Measurements from ENCODE around the gene SEC61A2. TPM values are rescaled to one million over a fixed set of nuclear protein-coding genes. Genes with fewer than 3 reads are reported as not detected.

Gene SEC61A2
- total and polyA plus RNA-seq, 2 of the 4 experiments (the other 2 are of a cell fraction) = 6.8 to 10.3 TPM

GRCh38 chr10:12212454-12212853 is 83.0 kb downstream of the SEC61A2 start:
- Histone ChIP-seq H3K27me3 (ENCODE audit: control insufficient read depth, insufficient read depth, low read length) (no peaks in the 10 kb centered on the region), H4K91ac (ENCODE audit: insufficient read depth, low read depth, low read length) (no peak overlapping the region), H4K20me1 (ENCODE audit: insufficient read depth, low read length) (peaks cover 6% of the 10 kb centered on the region; the same call in 1 of the 2 replicates), H4K5ac (ENCODE audit: low read depth, low read length) (no peak overlapping the region), H4K8ac (ENCODE audit: low read depth in 2 of 2, low read length in 2 of 2) (no peak overlapping the region), H3K56ac (ENCODE audit: extremely low read depth, insufficient read depth, low read length) (no peak overlapping the region), H3K36me3 (ENCODE audit: control insufficient read depth, insufficient read depth, low read length) (peaks cover 38% of the 10 kb centered on the region), H3K4me3 (ENCODE audit: insufficient read depth, low read depth, low read length) (no peak overlapping the region), H2BK20ac (ENCODE audit: low read depth, low read length) (no peak overlapping the region), H3K23ac (ENCODE audit: low read depth, low read length) (no peak overlapping the region), H3K18ac (ENCODE audit: low read depth, low read length) (no peak overlapping the region), H3K4ac (ENCODE audit: low read depth, low read length) (no peak overlapping the region), H2AFZ (replicated peaks; ENCODE audit: low read length, poor library complexity) (no peak overlapping the region), H3K79me1 (ENCODE audit: low read depth in 1 of 2, low read length in 2 of 2) (peaks cover 30 to 36% of the 10 kb centered on the region in 2 experiments), H3K4me2 (ENCODE audit: low read depth, low read length) (no peak overlapping the region), H2AK5ac (ENCODE audit: low read depth, low read length) (no peak overlapping the region), H2BK15ac (ENCODE audit: low read depth, low read length) (no peak overlapping the region), H3K9ac (ENCODE audit: low read depth, low read length) (no peak overlapping the region), H3K14ac (replicated peaks; ENCODE audit: low read depth, low read length) (no peak overlapping the region), H2BK5ac (ENCODE audit: low read depth, low read length, poor library complexity, severe bottlenecking) (no peak overlapping the region), H3K9me3 (ENCODE audit: control insufficient read depth, insufficient read depth, low read length) (no peaks in the 10 kb centered on the region), H2BK120ac (ENCODE audit: low read depth, low read length) (no peak overlapping the region), H2AK9ac (replicated peaks; ENCODE audit: low read depth, low read length, poor library complexity) (no peak overlapping the region), H3K4me1 (ENCODE audit: control insufficient read depth, insufficient read depth, low read length) (peaks cover 5% of the 10 kb centered on the region), H3K9me1 (ENCODE audit: insufficient read depth, low read length) (no peaks in the 10 kb centered on the region), H3K27ac (ENCODE audit: insufficient read depth, low read length) (no peak overlapping the region)
- CTCF ChIA-PET = interaction anchor here (0.5 kb wide), 1 partner anchor 192 kb away, joined by 3 read pairs; no protein-coding TSS in a partner anchor
- dilution Hi-C loops (cut with HindIII; ENCODE audit: low sequenced_read_pairs, unreplicated experiment) (no loop called here), in situ Hi-C loops (cut with MboI; ENCODE audit: low sequenced_read_pairs) (no loop called here), intact Hi-C loops (cut with micrococcal nuclease) (loop anchor here (5.0 kb wide), 1 partner anchor 690 kb away; no protein-coding TSS in a partner anchor)
- ATAC-seq (ENCODE audit: low read depth) = no peak
- BruUV-seq (replicated peaks) = no TSS peak
- DNase-seq = no peak
- no CpG with 5 or more reads among the region's 3 CpGs for WGBS, 2 experiments (ENCODE audit: extremely low coverage in 2 of 2, insufficient read length in 1 of 2)
- POLR2A ChIA-PET (ENCODE audit: unreplicated experiment) = no interaction called here
- TF ChIP-seq MXI1 (IDR thresholded peaks at IDR 0.05; ENCODE audit: borderline replicate concordance, low read depth, low read length) (no peak), CHD1 (IDR thresholded peaks at IDR 0.05; ENCODE audit: low read depth, low read length) (no peak), RAD21 (IDR thresholded peaks at IDR 0.05; ENCODE audit: low read length) (no peak)
